Caki2 (cell line): ENCODE measurements around the gene TAGLN2. TPM values are rescaled to one million over a fixed set of nuclear protein-coding genes. Genes with fewer than 3 reads are reported as not detected.
"Not testable (repeated sequence)": the region's sequence is repeated elsewhere in the genome, so short reads cannot be mapped to it uniquely, and the experiment has no call there.

Source experiments
- DNase-seq: peaks from one replicate; pipeline ENCODE4 v3.0.0-alpha.2; 2015; ENCODE audit warnings: low read depth
- in situ Hi-C: cut with HindIII; loops from 2 replicates; pipeline ENCODE4 v1.10.0; 2016; ENCODE audit warnings: low sequenced_read_pairs, low pct_unique_long_range_greater_than_20kb, mixed read lengths
- total RNA-seq: library from RNA; depleted of rRNA; stranded (reverse); fragments of >200 nt; shearing (Covaris generic); gene quantifications from 2 replicates; pipeline ENCODE4 v1.2.3, GENCODE V29; 2014; ENCODE audit warnings: low replicate concordance

Gene TAGLN2
- total RNA-seq, 1 experiment from 2014 or later: 758 TPM

- no peak for DNase-seq
- in situ Hi-C loops: no loop called here
Measured at GRCh38 chr1:159915571-159916241, 9.6 kb downstream of the TAGLN2 start.

DNA sequence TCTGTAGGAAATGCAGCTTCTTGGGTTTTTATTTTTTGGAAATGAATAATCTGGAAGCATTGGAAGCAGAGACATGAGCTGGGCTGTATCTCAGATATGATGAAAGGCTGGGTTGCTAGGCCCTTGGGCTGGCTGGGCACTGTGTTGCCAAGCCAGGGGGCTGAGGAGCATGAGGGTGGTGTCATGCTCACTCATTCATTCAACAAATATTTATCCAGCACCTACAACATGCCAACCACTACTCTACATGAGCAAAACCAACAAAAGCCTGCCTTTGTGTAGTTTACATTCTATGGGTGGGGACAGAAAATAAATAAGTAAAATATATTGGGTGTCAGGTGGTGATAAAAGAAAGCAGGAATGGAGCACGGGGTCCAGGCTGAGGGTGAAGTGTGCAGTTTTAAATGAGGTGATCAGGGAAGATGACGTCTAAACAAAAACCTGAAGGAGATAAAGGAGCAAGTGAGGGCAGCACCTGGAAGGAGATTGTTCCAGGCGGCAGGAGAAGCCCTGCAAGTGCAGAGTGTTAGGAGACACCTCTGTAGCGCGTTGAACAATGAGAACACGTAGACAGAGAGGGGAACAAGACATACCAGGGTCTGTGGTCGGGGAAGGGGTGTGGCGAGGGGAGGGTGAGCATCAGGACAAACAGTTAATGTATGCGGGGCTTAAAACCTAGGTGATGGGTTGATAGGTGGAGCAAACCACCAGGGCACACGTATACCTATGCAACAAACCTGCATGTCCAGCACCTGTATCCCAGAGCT, 10.9 kb downstream of the TAGLN2 start:
- DNase-seq: no peak
- in situ Hi-C loops: no loop called here

- in situ Hi-C loops: no loop called here
- no peak for DNase-seq
Measured at GRCh38 chr1:159913451-159914192, 11.7 kb downstream of the TAGLN2 start.

GRCh38 chr1:159911326-159912070, 13.8 kb downstream of the TAGLN2 start:
- in situ Hi-C loops: no loop called here
- no peak for DNase-seq

GRCh38 chr1:159908031-159908940, 17.0 kb downstream of the TAGLN2 start:
- in situ Hi-C loops: no loop called here

DNA sequence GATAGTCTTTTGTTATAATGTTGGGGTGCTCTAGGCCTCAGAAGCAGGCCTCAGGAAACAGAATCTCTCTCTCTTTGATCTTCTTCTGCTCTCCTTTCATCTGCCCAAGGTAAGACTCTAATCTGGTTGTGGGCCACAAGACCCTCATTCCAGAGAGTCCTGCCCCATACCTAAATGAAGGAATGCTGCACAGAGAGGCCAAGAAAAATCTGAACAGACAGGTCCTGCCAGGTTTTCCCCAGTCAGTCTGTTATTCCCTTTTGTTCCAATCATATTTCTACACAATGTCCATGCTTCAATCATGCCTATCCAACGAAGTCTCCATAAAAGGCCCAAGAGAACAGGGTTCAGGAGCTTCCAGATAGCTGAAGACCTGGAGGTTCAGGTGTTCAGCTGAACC, 18.3 kb downstream of the TAGLN2 start:
- no peak for DNase-seq
- in situ Hi-C loops: no loop called here

More at GRCh38 chr1:159908031-159908940, 17.0 kb downstream of the TAGLN2 start:
- DNase-seq: no peak

- in situ Hi-C loops, DNase-seq: not testable (repeated sequence)
Measured at GRCh38 chr1:159904036-159904435, 21.3 kb downstream of the TAGLN2 start.

DNA sequence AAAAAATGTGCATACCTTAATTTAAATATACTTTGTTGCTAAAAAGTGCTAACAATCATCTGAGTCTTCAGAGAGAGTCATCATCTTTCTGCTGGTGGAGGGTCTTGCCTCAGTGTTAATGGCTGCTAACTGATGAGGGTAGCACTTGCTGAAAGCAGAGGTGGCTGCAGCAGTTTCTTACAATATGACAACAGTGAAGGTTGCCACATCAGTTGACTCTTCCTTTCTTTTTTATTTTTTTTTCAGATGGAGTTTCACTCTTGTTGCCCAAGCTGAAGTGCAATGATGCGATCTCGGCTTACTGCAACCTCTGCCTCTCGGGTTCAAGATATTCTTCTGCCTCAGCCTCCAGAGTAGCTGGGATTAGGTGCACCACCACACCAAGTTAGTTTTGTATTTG, 22.8 kb downstream of the TAGLN2 start:
- no peak for DNase-seq
- in situ Hi-C loops: no loop called here

- no peak for DNase-seq
- in situ Hi-C loops: no loop called here
Measured at GRCh38 chr1:159900755-159901360, 24.4 kb downstream of the TAGLN2 start.

DNA sequence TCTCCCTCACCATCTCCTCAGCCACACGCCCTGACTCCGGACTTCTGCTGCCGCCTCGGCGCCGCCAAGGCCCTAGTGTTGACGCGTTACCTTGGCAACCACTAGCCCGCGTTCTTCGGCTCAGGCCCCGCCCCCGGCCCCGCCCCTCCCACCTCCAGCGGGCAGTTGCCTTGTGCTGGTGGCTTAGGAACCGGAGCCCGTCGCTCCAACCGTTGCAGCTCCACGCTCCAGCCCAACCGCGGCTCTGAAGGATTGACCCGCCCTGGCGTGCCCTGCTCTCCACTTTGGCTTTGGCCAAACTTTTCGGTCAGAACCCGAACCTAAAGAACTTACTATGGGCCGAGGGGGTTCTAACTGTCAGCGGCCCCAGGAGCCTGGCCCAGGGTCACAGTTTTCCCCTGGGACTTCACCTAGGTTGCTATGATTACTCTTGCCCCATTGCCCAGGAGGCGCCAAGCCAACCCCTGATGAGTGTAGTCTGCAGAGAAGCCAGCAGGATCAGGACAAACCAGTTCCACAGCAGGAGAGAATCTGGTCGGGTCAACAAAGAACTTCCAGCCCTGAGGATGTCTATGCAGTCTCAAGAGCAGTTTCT, 25.1 kb downstream of the TAGLN2 start, which contains the start of gene CFAP45:
Gene CFAP45 (minus strand): TSS at position 80 of the 595 bp plus-strand sequence. CDS start 67 bp downstream, at position 13.
- in situ Hi-C loops: no loop called here
- no peak for DNase-seq

DNA sequence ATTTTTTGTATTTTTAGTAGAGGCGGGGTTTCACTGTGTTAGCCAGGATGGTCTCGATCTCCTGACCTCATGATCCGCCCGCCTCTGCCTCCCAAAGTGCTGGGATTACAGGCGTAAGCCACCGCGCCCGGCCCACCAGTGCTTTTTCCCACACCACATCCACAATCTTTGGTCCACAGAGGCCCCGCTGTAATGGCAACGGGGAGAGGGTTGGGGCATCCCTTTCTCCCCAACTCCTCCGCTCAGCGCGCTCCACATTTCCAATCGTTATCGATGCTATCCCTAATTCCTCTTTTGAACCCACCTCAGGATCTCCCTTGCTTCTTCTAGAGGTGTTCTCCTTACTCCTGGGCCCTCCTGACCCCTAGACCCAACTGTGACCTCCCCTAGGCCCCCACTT, 25.7 kb downstream of the TAGLN2 start:
- in situ Hi-C loops: loop anchor here (25.0 kb wide), 1 partner anchor 112 kb away; the partner anchor contains the start of gene DUSP23
- DNase-seq: not testable (repeated sequence)

- in situ Hi-C loops: loop anchor here (25.0 kb wide), 1 partner anchor 111 kb away; the partner anchor contains the start of gene DUSP23
Measured at GRCh38 chr1:159898527-159898926, 26.8 kb downstream of the TAGLN2 start.

DNA sequence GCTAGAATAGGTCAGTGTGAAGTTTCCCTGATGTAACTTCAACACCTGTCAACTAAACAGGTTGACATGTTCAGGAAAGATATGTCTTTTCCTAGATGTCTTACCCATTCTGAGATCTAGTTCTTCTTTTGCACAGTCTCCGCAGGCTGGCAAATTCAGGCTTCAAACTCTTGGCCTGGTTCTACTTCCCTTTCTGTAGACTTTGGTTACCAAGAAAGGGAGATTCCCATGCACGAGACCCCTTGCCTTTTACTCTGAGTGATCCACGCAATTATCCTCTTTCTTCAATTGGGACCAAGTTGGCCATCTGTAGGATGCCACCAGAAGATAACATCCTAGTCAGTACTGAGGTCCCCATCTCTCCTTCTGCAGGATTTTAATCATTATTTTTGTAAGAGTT, 27.3 kb downstream of the TAGLN2 start:
- in situ Hi-C loops: loop anchor here (25.0 kb wide), 1 partner anchor 111 kb away; the partner anchor contains the start of gene DUSP23
- no peak for DNase-seq

More at GRCh38 chr1:159898527-159898926, 26.8 kb downstream of the TAGLN2 start:
- no peak for DNase-seq

GRCh38 chr1:159896546-159896930, 28.8 kb downstream of the TAGLN2 start:
- no peak for DNase-seq
- in situ Hi-C loops: loop anchor here (25.0 kb wide), 1 partner anchor 109 kb away; the partner anchor contains the start of gene DUSP23

DNA sequence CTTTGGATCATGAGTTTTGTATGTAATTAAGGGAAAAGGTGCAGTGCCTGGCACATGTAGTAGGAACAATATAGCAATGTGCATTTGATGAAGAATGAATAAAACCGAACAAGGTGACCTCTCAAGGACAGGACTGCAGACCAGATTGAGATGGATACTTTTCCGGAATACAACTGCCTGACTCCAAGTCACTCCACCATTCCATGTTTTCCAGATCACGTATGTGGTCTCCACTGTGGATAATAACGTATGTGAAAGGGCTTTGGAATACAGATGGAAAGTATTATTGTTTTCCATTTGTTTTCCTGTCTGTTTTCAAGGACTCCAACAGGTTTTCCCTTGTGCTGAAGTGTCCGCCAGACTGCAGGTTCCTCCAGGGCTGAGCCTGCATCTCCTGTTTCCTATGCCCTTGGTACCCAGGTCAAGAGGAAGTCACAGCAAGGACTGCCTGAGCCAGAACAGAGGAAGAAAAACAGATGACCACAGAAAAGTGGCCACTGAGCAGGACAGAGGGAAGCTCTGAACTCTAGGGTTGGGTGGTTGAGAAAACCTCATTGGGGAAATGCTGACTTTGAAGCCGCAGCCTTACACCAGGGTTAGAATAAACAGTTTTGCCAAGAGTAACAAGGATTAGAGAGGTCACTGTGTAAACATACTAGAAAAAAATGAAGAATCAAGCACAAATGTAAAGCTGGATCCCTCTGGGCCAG, 29.3 kb downstream of the TAGLN2 start:
- DNase-seq: no peak
- in situ Hi-C loops: loop anchor here (25.0 kb wide), 1 partner anchor 109 kb away; the partner anchor contains the start of gene DUSP23

DNA sequence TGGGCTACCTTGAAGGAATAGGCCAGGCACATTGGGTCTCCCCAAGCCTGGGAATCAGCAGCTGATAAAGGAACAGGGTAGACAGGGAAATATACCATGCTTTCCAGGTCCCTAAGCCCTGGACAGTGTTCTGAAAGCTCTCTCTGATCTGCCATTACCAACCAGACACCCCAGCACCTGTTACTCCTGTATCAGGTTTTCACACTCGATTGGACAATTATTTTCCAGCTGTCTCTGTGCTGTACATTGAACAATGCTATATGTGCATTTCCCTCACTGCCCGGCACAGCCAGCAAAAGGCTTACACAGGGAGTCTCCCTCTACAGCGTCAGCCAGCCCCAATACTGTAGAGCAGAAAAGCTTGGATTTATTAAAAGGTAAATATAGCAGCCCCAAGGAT, 30.0 kb downstream of the TAGLN2 start:
- in situ Hi-C loops: loop anchor here (25.0 kb wide), 1 partner anchor 108 kb away; the partner anchor contains the start of gene DUSP23

More for the DNA sequence above, 30.0 kb downstream of the TAGLN2 start:
- no peak for DNase-seq
